Gastrocnemius medialis (tissue), 4 donors: Measurements from ENCODE around the gene LAPTM4A. TPM values are rescaled to one million over a fixed set of nuclear protein-coding genes. Genes with fewer than 3 reads are reported as not detected.

Experiments
- ATAC-seq, 2 donors: fragments of 150-250 bp; one replicate each; pipeline ENCODE4 v1.9.1; 2016
- DNase-seq, 2 donors: peaks; one replicate each; pipeline ENCODE4 v3.0.0-alpha.2; 2019
- H3K27ac ChIP-seq, 4 donors: fragments of 200-600 bp; sonication (generic); 1 replicate in 1 of 4; 2 replicates in 3 of 4; pipeline ENCODE4 v1.5.1; 2016 to 2018; ENCODE audit warnings: mild to moderate bottlenecking in 2 of 4, moderate library complexity in 1 of 4
- H3K27me3 ChIP-seq, 3 donors: fragments of 200-600 bp; sonication (generic) in 2 of 3; 1 replicate in 1 of 3; 2 replicates in 2 of 3; pipeline versions ENCODE4 v1.5.1 to v1.6.0; 2016 to 2019; ENCODE audit warnings: mild to moderate bottlenecking in 1 of 3, moderate library complexity in 1 of 3
- H3K36me3 ChIP-seq, 2 donors: fragments of 200-600 bp; sonication (generic) in 1 of 2; one replicate each; pipeline ENCODE4 v1.5.1; 2017 to 2018
- H3K4me1 ChIP-seq, 2 donors: fragments of 200-600 bp; sonication (generic) in 1 of 2; one replicate each; pipeline ENCODE4 v1.5.1; 2016 to 2017; ENCODE audit warnings: mild to moderate bottlenecking in 2 of 2
- H3K4me3 ChIP-seq, 4 donors: fragments of 200-600 bp; sonication (generic) in 3 of 4; 1 replicate in 1 of 4; 2 replicates in 3 of 4; pipeline ENCODE4 v1.5.1; 2016 to 2019; ENCODE audit warnings: mild to moderate bottlenecking in 2 of 4
- H3K9me3 ChIP-seq, 3 donors: fragments of 200-600 bp; sonication (generic) in 2 of 3; 1 replicate in 1 of 3; 2 replicates in 2 of 3; pipeline ENCODE4 v1.5.1; 2016 to 2019
- CTCF ChIP-seq, 5 experiments: fragments of 450-650 bp in 3 of 5; fragments of 200-600 bp in 2 of 5; sonication (generic) in 2 of 5; IDR thresholded peaks in 4 of 5; conservative IDR thresholded peaks in 1 of 5; 1 replicate in 4 of 5; 2 replicates in 1 of 5; pipeline ENCODE4 v1.5.1; 2016 to 2019; ENCODE audit warnings: antibody characterized with exemption in 5 of 5, mild to moderate bottlenecking in 3 of 5, moderate library complexity in 3 of 5
- POLR2A ChIP-seq, 2 donors: fragments of 450-650 bp; IDR thresholded peaks; one replicate each; pipeline ENCODE4 v1.6.1; 2017; ENCODE audit warnings: antibody characterized with exemption in 2 of 2, mild to moderate bottlenecking in 2 of 2, moderate library complexity in 2 of 2
- in situ Hi-C, 4 donors: fragments of 200-750 bp; cut with MboI; loops; one replicate each; pipeline versions ENCODE4 v1.15.0 to v1.8.0; 2017; ENCODE audit warnings: low sequenced_read_pairs in 4 of 4
- intact Hi-C: fragments of 100-400 bp; cut with DNase I; formaldehyde crosslinking; loops from one replicate; pipeline ENCODE4 v1.15.1; 2023; ENCODE audit warnings: low total_unique reads
- total RNA-seq, 4 donors: library from RNA; depleted of rRNA; stranded (reverse); fragments of >200 nt; gene quantifications; one replicate each; pipeline versions ENCODE4 v1.1.0 to v1.2.3, GENCODE V29; 2016

The LAPTM4A gene
- total RNA-seq, 4 donors from 2014 or later = 53.8 to 62.3 (median 57.4) TPM

- H3K27ac ChIP-seq = no peak overlapping the region
- no peak for ATAC-seq
- DNase-seq = no peak
- peaks cover 0 to 10% of the 10 kb centered on the region in 2 donors for H3K4me1 ChIP-seq
- H3K9me3 ChIP-seq = no peaks in the 10 kb centered on the region
- H3K36me3 ChIP-seq = no peaks in the 10 kb centered on the region
- intact Hi-C loops = no loop called here
- no peak for TF ChIP-seq CTCF (IDR thresholded peaks at IDR 0.05 in 4 of 5, conservative IDR thresholded peaks at IDR 0.05 in 1 of 5)
- no peak for TF ChIP-seq POLR2A (IDR thresholded peaks at IDR 0.05)
- in situ Hi-C loops = no loop called here
- H3K4me3 ChIP-seq = peak overlapping the region in 1 of 4 donors; percentile 73
- peaks cover 10 to 17% (median 17%) of the 10 kb centered on the region in 3 donors for H3K27me3 ChIP-seq
Observed at GRCh38 chr2:20011276-20012031, 40.0 kb downstream of the LAPTM4A start.

DNA sequence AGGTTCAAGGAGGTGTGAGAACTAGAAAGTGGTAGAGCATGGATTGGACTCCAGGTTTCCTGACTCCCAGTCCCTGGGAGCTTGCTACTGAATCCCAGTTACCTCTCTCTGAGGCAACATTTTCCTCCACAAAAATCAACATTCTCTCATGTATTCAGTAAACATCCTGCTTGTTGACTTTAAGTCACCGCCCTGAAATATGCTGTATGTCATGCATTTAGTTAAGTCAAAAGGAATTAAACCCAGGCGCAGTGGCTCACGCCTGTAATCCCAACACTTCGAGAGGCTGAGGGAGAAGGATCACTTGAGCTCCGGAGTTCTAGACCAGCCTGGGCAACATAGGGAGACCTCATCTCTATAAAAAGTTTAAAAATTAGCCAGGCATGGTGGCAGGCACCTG, 42.7 kb downstream of the LAPTM4A start:
- Histone ChIP-seq H3K36me3 (no peaks in the 10 kb centered on the region), H3K4me1 (peaks cover 0 to 10% of the 10 kb centered on the region in 2 donors), H3K4me3 (no peak overlapping the region), H3K27ac (no peak overlapping the region), H3K9me3 (no peaks in the 10 kb centered on the region), H3K27me3 (peaks cover 10 to 17% (median 17%) of the 10 kb centered on the region in 3 donors)
- TF ChIP-seq POLR2A (IDR thresholded peaks at IDR 0.05) (no peak), CTCF (IDR thresholded peaks at IDR 0.05 in 4 of 5, conservative IDR thresholded peaks at IDR 0.05 in 1 of 5) (no peak)
- intact Hi-C loops (no loop called here), in situ Hi-C loops (no loop called here)
- ATAC-seq = no peak
- no peak for DNase-seq

GRCh38 chr2:20005891-20006470, 45.4 kb downstream of the LAPTM4A start:
- Histone ChIP-seq H3K36me3 (no peaks in the 10 kb centered on the region), H3K9me3 (no peaks in the 10 kb centered on the region), H3K4me1 (no peaks in the 10 kb centered on the region), H3K4me3 (no peak overlapping the region), H3K27ac (no peak overlapping the region), H3K27me3 (peaks cover 7% of the 10 kb centered on the region in 3 donors)
- in situ Hi-C loops = no loop called here
- intact Hi-C loops = no loop called here
- TF ChIP-seq CTCF (IDR thresholded peaks at IDR 0.05 in 4 of 5, conservative IDR thresholded peaks at IDR 0.05 in 1 of 5) (no peak), POLR2A (IDR thresholded peaks at IDR 0.05) (no peak)
- no peak for ATAC-seq
- DNase-seq = no peak

- Histone ChIP-seq H3K9me3 (no peaks in the 10 kb centered on the region), H3K4me1 (no peaks in the 10 kb centered on the region), H3K36me3 (no peaks in the 10 kb centered on the region), H3K27me3 (peaks cover 0 to 7% (median 0%) of the 10 kb centered on the region in 3 donors), H3K4me3 (no peak overlapping the region), H3K27ac (no peak overlapping the region)
- ATAC-seq = no peak
- in situ Hi-C loops (no loop called here), intact Hi-C loops (no loop called here)
- DNase-seq = no peak
- TF ChIP-seq POLR2A (IDR thresholded peaks at IDR 0.05) (no peak), CTCF (IDR thresholded peaks at IDR 0.05 in 4 of 5, conservative IDR thresholded peaks at IDR 0.05 in 1 of 5) (no peak)
Observed at GRCh38 chr2:20005067-20005627, 46.3 kb downstream of the LAPTM4A start.
